Endothelial cell of umbilical vein (primary cell): ENCODE results near the gene GAD2.

Experiments
- EZH2 ChIP-seq: IDR thresholded peaks from 2 replicates; pipeline ENCODE4 v1.6.1; 2012; ENCODE audit warnings: borderline replicate concordance, low read depth, mild to moderate bottlenecking, moderate library complexity, low read length, inconsistent platforms; ENCODE audit not compliant: severe bottlenecking
- JUN ChIP-seq: IDR thresholded peaks from 2 replicates; pipeline ENCODE4 v1.6.1; 2011; ENCODE audit warnings: borderline replicate concordance, low read depth; ENCODE audit not compliant: insufficient read length, insufficient read depth
- POLR2A ChIP-seq: IDR thresholded peaks from 2 replicates; pipeline ENCODE4 v1.6.1; 2012; ENCODE audit warnings: low read depth, mild to moderate bottlenecking, control low read depth, low read length
- TF ChIP-seq, protein P1 (sequence below), 2 donors: IDR thresholded peaks; 1 replicate in 1 of 2; 2 replicates in 1 of 2; pipeline ENCODE4 v1.5.1; 2011; ENCODE audit warnings: low read length in 2 of 2, mild to moderate bottlenecking in 2 of 2, moderate library complexity in 2 of 2, control low read depth in 1 of 2, inconsistent platforms in 1 of 2, low read depth in 1 of 2; ENCODE audit not compliant: insufficient read depth in 1 of 2; ENCODE audit errors: extremely low read depth in 1 of 2
- TF ChIP-seq, protein P2 (sequence below): IDR thresholded peaks from 2 replicates; pipeline ENCODE4 v1.6.1; 2011; ENCODE audit not compliant: insufficient read depth, insufficient read length

DNA sequence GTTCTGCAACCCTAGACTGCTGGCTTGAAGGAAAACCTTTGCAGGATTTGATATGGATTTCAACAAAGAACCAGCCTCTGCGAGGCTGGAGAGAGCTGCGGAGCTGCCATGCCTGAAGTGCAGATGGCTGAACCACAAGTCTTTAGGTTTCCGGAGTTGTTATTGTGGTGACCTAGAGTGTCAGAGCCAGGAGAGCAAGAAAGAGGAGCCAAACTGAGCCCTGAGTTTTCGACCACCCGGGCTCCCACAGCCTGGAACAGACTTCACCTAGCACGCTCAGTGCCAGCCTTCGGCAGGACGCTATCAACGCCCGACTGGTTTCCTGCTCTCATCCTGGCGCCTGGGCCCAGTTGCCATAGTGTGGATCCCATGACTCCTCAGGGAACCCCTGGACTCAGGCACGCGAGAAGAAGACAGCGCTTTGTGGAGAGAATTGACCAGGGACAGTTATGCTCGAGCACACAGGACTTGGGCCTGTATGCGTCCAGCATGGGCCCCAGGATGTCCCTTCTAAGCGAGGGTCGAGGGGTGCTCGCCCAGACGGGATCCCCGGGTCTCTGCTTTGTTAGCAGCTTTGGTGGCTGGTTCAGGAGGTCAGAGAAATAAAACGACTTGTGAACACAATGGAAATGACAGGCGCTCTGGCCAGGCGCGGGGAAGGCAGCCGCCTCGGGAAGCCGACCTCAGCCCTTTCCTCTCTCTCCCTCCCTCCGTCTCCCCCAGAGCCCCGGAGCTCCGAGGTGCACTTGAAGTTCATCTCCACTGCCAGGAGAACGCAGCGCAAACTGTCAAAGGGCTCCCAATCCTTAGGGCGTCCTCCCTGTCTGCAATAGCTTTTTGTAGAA, 1.8 kb upstream of the GAD2 start:
- TF ChIP-seq, protein P1, sequence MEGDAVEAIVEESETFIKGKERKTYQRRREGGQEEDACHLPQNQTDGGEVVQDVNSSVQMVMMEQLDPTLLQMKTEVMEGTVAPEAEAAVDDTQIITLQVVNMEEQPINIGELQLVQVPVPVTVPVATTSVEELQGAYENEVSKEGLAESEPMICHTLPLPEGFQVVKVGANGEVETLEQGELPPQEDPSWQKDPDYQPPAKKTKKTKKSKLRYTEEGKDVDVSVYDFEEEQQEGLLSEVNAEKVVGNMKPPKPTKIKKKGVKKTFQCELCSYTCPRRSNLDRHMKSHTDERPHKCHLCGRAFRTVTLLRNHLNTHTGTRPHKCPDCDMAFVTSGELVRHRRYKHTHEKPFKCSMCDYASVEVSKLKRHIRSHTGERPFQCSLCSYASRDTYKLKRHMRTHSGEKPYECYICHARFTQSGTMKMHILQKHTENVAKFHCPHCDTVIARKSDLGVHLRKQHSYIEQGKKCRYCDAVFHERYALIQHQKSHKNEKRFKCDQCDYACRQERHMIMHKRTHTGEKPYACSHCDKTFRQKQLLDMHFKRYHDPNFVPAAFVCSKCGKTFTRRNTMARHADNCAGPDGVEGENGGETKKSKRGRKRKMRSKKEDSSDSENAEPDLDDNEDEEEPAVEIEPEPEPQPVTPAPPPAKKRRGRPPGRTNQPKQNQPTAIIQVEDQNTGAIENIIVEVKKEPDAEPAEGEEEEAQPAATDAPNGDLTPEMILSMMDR (IDR thresholded peaks at IDR 0.05; ENCODE audit: extremely low read depth in 1 of 2, insufficient read depth in 1 of 2, low read depth in 1 of 2, low read length in 2 of 2) = no peak
- TF ChIP-seq, protein P2, sequence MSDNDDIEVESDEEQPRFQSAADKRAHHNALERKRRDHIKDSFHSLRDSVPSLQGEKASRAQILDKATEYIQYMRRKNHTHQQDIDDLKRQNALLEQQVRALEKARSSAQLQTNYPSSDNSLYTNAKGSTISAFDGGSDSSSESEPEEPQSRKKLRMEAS = no peak
- TF ChIP-seq EZH2 = no peak
- no peak for TF ChIP-seq POLR2A
- TF ChIP-seq JUN = no peak
